HG02588 (cell line): ENCODE data around the gene FAM124A.

ENCODE experiments used
- ATAC-seq: cut with Tn5 transposase; IDR thresholded peaks from one replicate; pipeline ENCODE4 v1.9.1; 2021; ENCODE audit warnings: mild to moderate bottlenecking, moderate library complexity; ENCODE audit not compliant: unreplicated experiment

FAM124A gene

GRCh38 chr13:51218626-51219025 lies 3.6 kb upstream of the FAM124A start:
- no peak for ATAC-seq

- ATAC-seq: no peak
Measured at GRCh38 chr13:51220706-51221105, 1.5 kb upstream of the FAM124A start.

- ATAC-seq: no peak
Measured at GRCh38 chr13:51221108-51221507, 1.1 kb upstream of the FAM124A start.

- ATAC-seq: no peak
Measured at GRCh38 chr13:51221674-51222036, 543 bp upstream of the FAM124A start.

GRCh38 chr13:51222686-51223559 lies 725 bp downstream of the FAM124A start:
- ATAC-seq: no peak

GRCh38 chr13:51223560-51224270 lies 1.5 kb downstream of the FAM124A start:
- no peak for ATAC-seq

GRCh38 chr13:51225029-51225428 lies 2.8 kb downstream of the FAM124A start:
- no peak for ATAC-seq

GRCh38 chr13:51227404-51227803 lies 5.2 kb downstream of the FAM124A start:
- no peak for ATAC-seq

- ATAC-seq: no peak
Measured at GRCh38 chr13:51229101-51229719, 7.0 kb downstream of the FAM124A start.

- no peak for ATAC-seq
Measured at GRCh38 chr13:51229731-51230130, 7.5 kb downstream of the FAM124A start.

- no peak for ATAC-seq
Measured at GRCh38 chr13:51230477-51231105, 8.4 kb downstream of the FAM124A start.

GRCh38 chr13:51231456-51231855 lies 9.3 kb downstream of the FAM124A start:
- no peak for ATAC-seq

GRCh38 chr13:51232328-51232727 lies 10.1 kb downstream of the FAM124A start:
- ATAC-seq: no peak

- ATAC-seq: no peak
Measured at GRCh38 chr13:51233117-51233826, 11.1 kb downstream of the FAM124A start.

GRCh38 chr13:51234676-51235075 lies 12.5 kb downstream of the FAM124A start:
- no peak for ATAC-seq

GRCh38 chr13:51235186-51235585 lies 13.0 kb downstream of the FAM124A start:
- ATAC-seq: no peak

- ATAC-seq: no peak
Measured at GRCh38 chr13:51235756-51236490, 13.7 kb downstream of the FAM124A start.

- ATAC-seq: no peak
Measured at GRCh38 chr13:51236491-51236792, 14.2 kb downstream of the FAM124A start.

- ATAC-seq: no peak
Measured at GRCh38 chr13:51237386-51237785, 15.2 kb downstream of the FAM124A start.

GRCh38 chr13:51237887-51238286 lies 15.7 kb downstream of the FAM124A start:
- ATAC-seq: no peak
